PFSK-1 (cell line): ENCODE measurements around the gene RPA1.

Experiments
- FOXP2 ChIP-seq: optimal IDR thresholded peaks from 2 replicates; pipeline ENCODE3; 2011; ENCODE audit warnings: borderline replicate concordance, control low read depth, inconsistent platforms; ENCODE audit not compliant: insufficient read depth; ENCODE audit errors: extremely low read length, extremely low read depth
- POLR2AphosphoS5 ChIP-seq: IDR thresholded peaks from 2 replicates; pipeline ENCODE4 v1.6.1; 2012; ENCODE audit warnings: low read depth, mild to moderate bottlenecking, control low read depth, low read length, moderate library complexity
- SIN3A ChIP-seq: IDR thresholded peaks from 2 replicates; pipeline ENCODE4 v1.6.1; 2012; ENCODE audit warnings: mild to moderate bottlenecking, low read length, moderate library complexity, borderline replicate concordance; ENCODE audit not compliant: insufficient read depth
- TAF1 ChIP-seq: IDR thresholded peaks from 2 replicates; pipeline ENCODE4 v1.6.1; 2012; ENCODE audit warnings: low read length, control low read depth, borderline replicate concordance; ENCODE audit not compliant: insufficient read depth
- TF ChIP-seq, protein P1 (sequence below), 2 experiments: IDR thresholded peaks; 2 replicates each; pipeline versions ENCODE4 v1.6.1 to v1.8.0; 2011 to 2012; ENCODE audit warnings: low read depth in 2 of 2, low read length in 2 of 2, control low read depth in 1 of 2, inconsistent platforms in 1 of 2, mild to moderate bottlenecking in 1 of 2, moderate library complexity in 1 of 2; ENCODE audit not compliant: insufficient read depth in 1 of 2

Gene RPA1

DNA sequence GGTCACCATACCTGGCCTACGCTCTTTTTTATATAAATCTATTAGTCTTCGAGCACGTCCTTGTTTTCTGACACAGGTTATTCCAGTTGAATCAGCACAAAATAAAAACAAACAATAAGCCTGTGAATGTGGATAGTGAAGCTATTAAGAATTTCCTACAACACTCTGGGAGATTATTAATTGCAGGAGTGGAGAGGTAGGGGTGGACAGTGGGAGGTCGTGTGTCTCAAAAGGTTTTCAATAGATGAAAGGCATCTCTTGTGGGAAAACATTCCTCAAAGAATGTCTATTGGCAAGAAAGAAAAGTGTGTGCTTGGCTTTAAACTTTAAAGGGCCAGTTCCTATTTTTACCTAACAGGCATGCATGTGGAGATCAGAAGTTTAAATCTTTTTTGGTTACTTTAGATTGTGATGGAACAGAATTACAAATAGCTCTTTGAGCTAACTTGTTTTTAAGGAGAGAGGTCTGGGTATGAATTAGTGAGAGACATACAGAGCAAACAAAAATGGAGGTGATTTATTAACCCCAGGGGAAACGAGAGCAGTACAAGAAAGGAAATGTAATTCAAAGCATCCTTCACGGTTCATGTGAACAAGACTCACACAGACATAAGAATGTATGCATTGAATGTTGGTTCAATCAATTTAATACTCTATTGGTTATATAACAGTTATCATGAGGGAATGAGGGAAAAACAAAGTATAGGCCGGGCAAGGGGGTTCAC lies 9.1 kb upstream of the RPA1 start:
- TF ChIP-seq POLR2AphosphoS5 (no peak), TAF1 (no peak), SIN3A (no peak), FOXP2 (no peak)
- TF ChIP-seq, protein P1, sequence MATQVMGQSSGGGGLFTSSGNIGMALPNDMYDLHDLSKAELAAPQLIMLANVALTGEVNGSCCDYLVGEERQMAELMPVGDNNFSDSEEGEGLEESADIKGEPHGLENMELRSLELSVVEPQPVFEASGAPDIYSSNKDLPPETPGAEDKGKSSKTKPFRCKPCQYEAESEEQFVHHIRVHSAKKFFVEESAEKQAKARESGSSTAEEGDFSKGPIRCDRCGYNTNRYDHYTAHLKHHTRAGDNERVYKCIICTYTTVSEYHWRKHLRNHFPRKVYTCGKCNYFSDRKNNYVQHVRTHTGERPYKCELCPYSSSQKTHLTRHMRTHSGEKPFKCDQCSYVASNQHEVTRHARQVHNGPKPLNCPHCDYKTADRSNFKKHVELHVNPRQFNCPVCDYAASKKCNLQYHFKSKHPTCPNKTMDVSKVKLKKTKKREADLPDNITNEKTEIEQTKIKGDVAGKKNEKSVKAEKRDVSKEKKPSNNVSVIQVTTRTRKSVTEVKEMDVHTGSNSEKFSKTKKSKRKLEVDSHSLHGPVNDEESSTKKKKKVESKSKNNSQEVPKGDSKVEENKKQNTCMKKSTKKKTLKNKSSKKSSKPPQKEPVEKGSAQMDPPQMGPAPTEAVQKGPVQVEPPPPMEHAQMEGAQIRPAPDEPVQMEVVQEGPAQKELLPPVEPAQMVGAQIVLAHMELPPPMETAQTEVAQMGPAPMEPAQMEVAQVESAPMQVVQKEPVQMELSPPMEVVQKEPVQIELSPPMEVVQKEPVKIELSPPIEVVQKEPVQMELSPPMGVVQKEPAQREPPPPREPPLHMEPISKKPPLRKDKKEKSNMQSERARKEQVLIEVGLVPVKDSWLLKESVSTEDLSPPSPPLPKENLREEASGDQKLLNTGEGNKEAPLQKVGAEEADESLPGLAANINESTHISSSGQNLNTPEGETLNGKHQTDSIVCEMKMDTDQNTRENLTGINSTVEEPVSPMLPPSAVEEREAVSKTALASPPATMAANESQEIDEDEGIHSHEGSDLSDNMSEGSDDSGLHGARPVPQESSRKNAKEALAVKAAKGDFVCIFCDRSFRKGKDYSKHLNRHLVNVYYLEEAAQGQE (IDR thresholded peaks at IDR 0.05; ENCODE audit: insufficient read depth in 1 of 2, low read depth in 2 of 2, low read length in 2 of 2), result no peak

DNA sequence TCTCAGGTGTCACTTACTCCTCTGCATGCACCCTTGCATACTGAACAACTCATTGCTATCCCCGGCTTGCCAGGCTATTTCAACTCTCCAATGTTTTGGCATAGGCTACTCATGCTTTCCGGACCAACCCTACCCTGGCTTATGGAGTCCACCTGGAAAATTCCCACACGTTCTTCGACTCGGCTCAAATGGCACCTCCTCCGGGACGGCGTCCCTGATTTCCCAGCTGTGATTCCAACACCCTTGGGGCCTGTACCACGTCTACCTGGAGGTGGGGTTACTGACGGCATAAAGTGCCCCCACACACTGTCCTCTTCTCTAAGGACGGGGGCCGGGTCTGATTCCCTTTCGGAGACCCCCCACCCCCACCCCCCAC lies 601 bp upstream of the RPA1 start:
- TF ChIP-seq, protein P1 (IDR thresholded peaks at IDR 0.05; ENCODE audit: insufficient read depth in 1 of 2, low read depth in 2 of 2, low read length in 2 of 2), result no peak
- TF ChIP-seq FOXP2 (no peak), TAF1 (no peak), SIN3A (no peak), POLR2AphosphoS5 (no peak)

DNA sequence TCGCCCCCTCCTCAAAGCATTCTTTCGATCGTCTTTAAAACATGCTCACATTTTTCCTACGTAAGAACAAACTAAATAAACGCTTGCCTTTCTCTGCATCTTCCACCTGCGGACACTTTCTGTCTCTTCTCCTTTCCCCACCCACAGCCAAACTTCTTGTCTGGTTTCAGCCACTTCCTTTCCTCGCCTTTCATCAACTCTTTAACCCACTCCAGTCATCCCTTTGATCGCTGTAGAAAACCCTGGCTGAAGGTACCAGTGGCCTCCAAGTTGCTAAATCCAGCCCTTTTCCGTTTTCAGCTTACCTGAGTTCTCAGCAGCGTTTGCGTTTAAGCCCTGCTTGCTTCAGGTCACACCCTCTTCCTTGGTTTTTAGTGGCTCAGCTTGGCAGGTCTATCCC lies 483 bp downstream of the RPA1 start:
- TF ChIP-seq FOXP2 (no peak), POLR2AphosphoS5 (no peak), TAF1 (no peak), SIN3A (no peak)
- TF ChIP-seq, protein P1 (IDR thresholded peaks at IDR 0.05; ENCODE audit: insufficient read depth in 1 of 2, low read depth in 2 of 2, low read length in 2 of 2), result no peak

DNA sequence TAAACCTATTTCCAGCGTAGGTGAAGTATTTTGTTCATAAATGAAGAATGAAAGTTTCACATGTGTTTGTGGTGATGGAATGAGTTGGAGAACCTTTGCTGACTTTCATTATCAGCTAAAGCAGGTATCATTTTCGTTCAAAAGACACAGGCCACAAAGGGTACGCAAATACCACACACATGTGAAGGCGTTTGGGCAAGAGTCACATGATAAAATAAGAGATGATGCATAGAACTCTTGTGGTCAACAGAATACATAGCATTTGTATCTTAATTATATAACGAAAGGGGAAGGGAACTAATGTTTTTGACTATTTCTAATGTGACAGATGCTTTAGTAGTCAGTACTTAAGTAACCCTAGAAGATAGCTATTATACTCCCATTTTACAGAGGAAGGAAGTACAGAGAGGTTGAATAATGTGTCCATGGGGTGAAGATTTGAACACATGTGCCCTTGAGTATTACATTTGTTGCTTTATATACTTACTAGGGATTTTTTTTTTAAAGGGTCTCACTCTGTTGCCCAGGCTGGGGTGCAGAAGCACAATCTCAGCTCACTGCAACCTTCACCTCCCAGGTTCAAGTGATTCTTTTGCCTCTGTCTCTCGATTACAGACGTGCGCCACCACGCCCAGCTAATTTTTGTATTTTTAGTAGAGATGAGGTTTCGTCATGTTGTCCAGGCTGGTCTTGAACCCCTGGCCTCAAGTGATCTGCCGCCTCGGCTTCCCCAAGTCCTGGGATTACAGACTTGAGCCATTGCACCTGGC lies 4.8 kb downstream of the RPA1 start:
- TF ChIP-seq TAF1, result no peak
- no peak for TF ChIP-seq POLR2AphosphoS5
- TF ChIP-seq FOXP2, result no peak
- TF ChIP-seq SIN3A, result no peak
- TF ChIP-seq, protein P1 (IDR thresholded peaks at IDR 0.05; ENCODE audit: insufficient read depth in 1 of 2, low read depth in 2 of 2, low read length in 2 of 2), result no peak
